SU-DHL-6 (cell line): ENCODE data around the gene CAMK2N2.

Experiments
- H2AFZ ChIP-seq: fragments of 200-600 bp; sonication (generic); 2 replicates; pipeline ENCODE4 v1.6.1; 2014; ENCODE audit warnings: low read depth, mild to moderate bottlenecking, moderate library complexity, mixed read lengths, antibody characterized with exemption, low read length; ENCODE audit not compliant: severe bottlenecking
- H3F3A ChIP-seq: fragments of 200-600 bp; shearing (Covaris generic); 2 replicates; pipeline ENCODE4 v1.6.0; 2016; ENCODE audit warnings: antibody characterized with exemption, mild to moderate bottlenecking; ENCODE audit not compliant: insufficient read depth
- H3K27ac ChIP-seq: fragments of 200-600 bp; sonication (generic); 2 replicates; pipeline ENCODE4 v1.5.1; 2016; ENCODE audit warnings: low read depth, mild to moderate bottlenecking, low read length, moderate library complexity, mixed read lengths
- H3K27me3 ChIP-seq: fragments of 200-600 bp; sonication (generic), shearing (Covaris generic); 2 replicates; pipeline ENCODE4 v1.6.0; 2014; ENCODE audit warnings: mild to moderate bottlenecking, low read length
- H3K36me3 ChIP-seq: fragments of 200-600 bp; sonication (generic); 2 replicates; pipeline ENCODE4 v1.6.1; 2014; ENCODE audit warnings: mild to moderate bottlenecking, low read length, mixed read lengths
- H3K4me2 ChIP-seq: fragments of 300-600, 200-600 bp; shearing (Covaris generic), sonication (generic); 2 replicates; pipeline ENCODE4 v1.6.0; 2014; ENCODE audit warnings: low read length, low read depth, mild to moderate bottlenecking; ENCODE audit not compliant: poor library complexity, severe bottlenecking
- H3K4me3 ChIP-seq: fragments of 200-600 bp; sonication (generic); 2 replicates; pipeline ENCODE4 v1.5.1; 2014; ENCODE audit warnings: antibody characterized with exemption, low read length, mild to moderate bottlenecking, mixed read lengths; ENCODE audit not compliant: insufficient read depth, poor library complexity, severe bottlenecking
- H3K79me2 ChIP-seq: fragments of 200-600 bp; sonication (generic); 2 replicates; pipeline ENCODE4 v1.6.1; 2014; ENCODE audit warnings: mild to moderate bottlenecking, low read length, moderate library complexity; ENCODE audit not compliant: insufficient read depth
- H3K9ac ChIP-seq: fragments of 200-600 bp; sonication (generic); 2 replicates; pipeline ENCODE4 v1.7.0; 2014; ENCODE audit warnings: mild to moderate bottlenecking, low read length
- H3K9me2 ChIP-seq: fragments of 200-600 bp; sonication (generic); replicated peaks from 2 replicates; pipeline ENCODE4 v1.6.1; 2014; ENCODE audit warnings: low read length; ENCODE audit not compliant: insufficient read depth
- H3K9me3 ChIP-seq: fragments of 200-600 bp; sonication (generic); 2 replicates; pipeline ENCODE4 v1.6.1; 2014; ENCODE audit warnings: low read length, mixed read lengths; ENCODE audit not compliant: insufficient read depth
- H4K20me1 ChIP-seq: fragments of 200-600 bp; sonication (generic); 2 replicates; pipeline ENCODE4 v1.6.1; 2014; ENCODE audit warnings: low read depth, mild to moderate bottlenecking, antibody characterized with exemption, low read length, moderate library complexity, mixed read lengths
- CTCF ChIP-seq: fragments of 200-600 bp; sonication (generic); IDR thresholded peaks from one replicate; pipeline ENCODE4 v1.5.1; 2017; ENCODE audit warnings: antibody characterized with exemption, mild to moderate bottlenecking, low read length, moderate library complexity; ENCODE audit not compliant: insufficient read depth, poor library complexity, severe bottlenecking
- EZH2phosphoT487 ChIP-seq: fragments of 200-600 bp; sonication (generic), shearing (Covaris generic); conservative IDR thresholded peaks from 2 replicates; pipeline ENCODE4 v1.6.1; 2018; ENCODE audit warnings: mild to moderate bottlenecking, antibody characterized with exemption, low read length, moderate library complexity, mixed read lengths

The CAMK2N2 gene

GRCh38 chr3:184257083-184257915 lies 4.1 kb downstream of the CAMK2N2 start:
- H3K4me3 ChIP-seq, result no peak overlapping the region
- no peak overlapping the region for H3K9ac ChIP-seq
- H3K36me3 ChIP-seq, result no peaks in the 10 kb centered on the region
- H3K27ac ChIP-seq, result no peak overlapping the region
- no peak overlapping the region for H2AFZ ChIP-seq
- no peaks in the 10 kb centered on the region for H3K9me3 ChIP-seq
- no peak for TF ChIP-seq CTCF
- TF ChIP-seq EZH2phosphoT487, result no peak
- no peaks in the 10 kb centered on the region for H3K27me3 ChIP-seq
- no peaks in the 10 kb centered on the region for H3K9me2 ChIP-seq
- no peaks in the 10 kb centered on the region; the same call in 1 of the 2 replicates for H3F3A ChIP-seq
- no peaks in the 10 kb centered on the region for H4K20me1 ChIP-seq
- no peaks in the 10 kb centered on the region for H3K79me2 ChIP-seq
- H3K4me2 ChIP-seq, result no peak overlapping the region

- no peaks in the 10 kb centered on the region for H3K27me3 ChIP-seq
- H3K4me3 ChIP-seq, result no peak overlapping the region
- H3K9me2 ChIP-seq, result no peaks in the 10 kb centered on the region
- no peaks in the 10 kb centered on the region for H3K36me3 ChIP-seq
- no peak overlapping the region for H3K27ac ChIP-seq
- H3F3A ChIP-seq, result no peaks in the 10 kb centered on the region; the same call in 1 of the 2 replicates
- no peak overlapping the region for H3K9ac ChIP-seq
- no peaks in the 10 kb centered on the region for H3K79me2 ChIP-seq
- no peak overlapping the region for H3K4me2 ChIP-seq
- H4K20me1 ChIP-seq, result no peaks in the 10 kb centered on the region
- H3K9me3 ChIP-seq, result no peaks in the 10 kb centered on the region
- H2AFZ ChIP-seq, result no peak overlapping the region
- no peak for TF ChIP-seq CTCF
- no peak for TF ChIP-seq EZH2phosphoT487
Measured at GRCh38 chr3:184255291-184256039, 5.9 kb downstream of the CAMK2N2 start.

GRCh38 chr3:184250167-184250828 lies 11.1 kb downstream of the CAMK2N2 start:
- Histone ChIP-seq H3K9me2 (no peaks in the 10 kb centered on the region), H3K4me3 (peak overlapping the region; percentile 64), H2AFZ (peak overlapping the region; percentile 98), H3K9me3 (no peaks in the 10 kb centered on the region), H3K9ac (peak overlapping the region; percentile 94), H3K4me2 (peak overlapping the region; percentile 82), H3F3A (0 out of 2 replicates have a peak, but pooled peaks cover 4% of the 10 kb centered on the region), H3K79me2 (peaks cover 22% of the 10 kb centered on the region), H3K36me3 (no peaks in the 10 kb centered on the region), H3K27me3 (no peaks in the 10 kb centered on the region), H3K27ac (peak overlapping the region; percentile 46), H4K20me1 (no peaks in the 10 kb centered on the region)
- TF ChIP-seq EZH2phosphoT487 (no peak), CTCF (peak; percentile 86)
